Measurements from ENCODE around the gene PDE9A.

Gene PDE9A

GRCh38 chr21:42745511-42746239 is 92.3 kb downstream of the PDE9A start:
- DNase-seq, result no peak

GRCh38 chr21:42746240-42746592 is 92.8 kb downstream of the PDE9A start:
- no peak for DNase-seq

DNA sequence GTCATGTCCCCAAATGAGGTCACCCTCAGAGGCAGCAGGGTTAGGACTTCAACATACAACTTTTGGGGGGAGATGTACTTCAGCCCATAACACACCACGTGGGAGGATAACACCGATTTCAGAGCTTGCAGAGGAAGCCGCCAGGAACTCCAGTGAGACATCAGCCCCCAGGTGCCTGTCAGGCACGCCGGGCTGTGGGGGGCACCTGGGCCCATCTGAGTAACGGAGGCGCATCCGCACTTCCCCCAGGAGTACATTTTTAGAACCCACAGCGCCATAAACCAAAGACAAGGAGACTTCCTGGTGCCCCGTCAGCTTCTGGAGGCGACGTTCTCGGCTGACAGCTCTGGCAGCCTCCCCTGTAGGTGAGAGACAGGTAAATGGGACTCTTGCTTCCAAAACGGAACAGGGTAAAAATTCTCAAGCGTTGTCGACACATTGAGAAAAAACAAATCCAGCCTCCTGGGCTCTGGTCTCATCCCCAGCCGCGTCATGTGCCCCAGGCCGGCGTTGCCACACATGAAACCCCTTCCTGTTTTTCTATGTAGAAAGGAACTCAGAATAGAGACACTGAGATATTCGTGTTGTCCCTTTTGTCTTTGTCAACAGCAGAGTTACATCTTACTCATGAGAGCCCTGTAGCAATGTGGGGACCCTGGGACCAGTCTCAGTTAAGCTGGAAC is 93.3 kb downstream of the PDE9A start:
- DNase-seq, result no peak

DNA sequence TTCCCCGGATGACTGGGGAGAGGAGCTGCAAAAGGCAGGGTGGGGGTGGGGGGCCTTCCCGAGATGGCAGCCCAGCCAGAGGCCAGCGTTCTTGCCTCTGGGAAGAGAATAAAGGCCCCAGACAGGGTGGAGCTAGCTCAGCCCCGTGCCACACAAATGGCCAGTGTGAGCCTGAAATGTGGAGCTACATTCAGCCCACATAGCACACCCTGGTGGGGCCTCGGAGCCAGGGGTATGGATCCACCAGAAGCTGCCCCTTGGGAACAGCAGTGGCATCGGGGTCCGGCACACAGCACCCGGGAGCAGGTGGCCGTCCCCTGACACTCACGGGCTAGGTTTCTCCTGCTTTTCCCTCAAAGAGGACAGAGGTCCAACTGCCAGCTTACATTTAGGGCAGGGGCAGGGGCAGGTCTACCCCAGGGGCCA is 93.9 kb downstream of the PDE9A start:
- DNase-seq, result no peak

DNA sequence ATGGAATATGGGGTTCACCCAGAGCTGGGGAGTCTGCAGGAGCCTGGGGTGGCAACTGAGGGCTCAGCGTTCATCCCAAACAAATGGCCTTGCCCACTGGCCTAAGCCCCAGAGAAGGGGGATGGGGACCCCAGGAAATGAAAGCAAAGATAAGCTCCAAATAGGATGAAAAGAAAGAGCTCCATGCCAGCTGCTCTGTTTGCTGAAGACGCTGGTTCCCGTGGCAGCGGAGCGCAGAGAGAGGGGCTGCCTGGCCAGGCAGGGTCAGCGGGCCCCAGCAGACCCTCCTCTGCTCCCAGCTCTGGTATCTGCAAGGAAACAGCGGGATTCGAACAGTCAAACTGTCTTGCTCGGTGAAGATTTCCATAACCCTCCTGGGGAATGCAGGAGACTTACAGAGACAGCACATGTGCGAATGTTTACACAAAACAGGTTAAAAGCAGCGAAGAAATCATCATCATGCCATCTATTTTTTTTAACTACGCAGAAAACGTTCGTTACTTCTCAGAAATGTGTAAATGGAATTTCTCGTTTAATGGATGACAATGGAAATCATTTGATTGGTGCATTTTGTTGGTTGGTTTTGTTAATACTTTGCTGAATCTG is 94.4 kb downstream of the PDE9A start:
- DNase-seq, result no peak

GRCh38 chr21:42748620-42749176 is 95.3 kb downstream of the PDE9A start:
- DNase-seq, result no peak

GRCh38 chr21:42750737-42751530 is 97.5 kb downstream of the PDE9A start:
- DNase-seq, result no peak

DNA sequence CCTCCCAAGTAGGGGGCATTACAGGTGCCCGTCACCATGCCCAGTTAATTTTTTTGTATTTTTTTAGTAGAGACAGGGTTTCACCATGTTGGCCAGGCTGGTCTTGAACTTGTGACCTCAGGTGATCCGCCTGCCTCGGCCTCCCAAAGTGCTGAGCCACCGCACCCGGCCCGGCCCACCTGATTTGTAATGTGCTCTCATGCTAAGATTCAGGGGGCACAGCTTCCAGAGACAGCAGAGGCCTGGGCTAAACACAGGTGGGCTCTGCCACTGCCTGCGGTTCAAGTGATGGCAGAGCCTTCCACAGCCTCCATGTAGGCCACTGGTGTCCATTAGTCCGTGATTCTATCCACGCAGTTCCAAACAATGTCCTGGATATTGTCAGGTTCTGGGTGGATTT is 98.4 kb downstream of the PDE9A start:
- no peak for DNase-seq

DNA sequence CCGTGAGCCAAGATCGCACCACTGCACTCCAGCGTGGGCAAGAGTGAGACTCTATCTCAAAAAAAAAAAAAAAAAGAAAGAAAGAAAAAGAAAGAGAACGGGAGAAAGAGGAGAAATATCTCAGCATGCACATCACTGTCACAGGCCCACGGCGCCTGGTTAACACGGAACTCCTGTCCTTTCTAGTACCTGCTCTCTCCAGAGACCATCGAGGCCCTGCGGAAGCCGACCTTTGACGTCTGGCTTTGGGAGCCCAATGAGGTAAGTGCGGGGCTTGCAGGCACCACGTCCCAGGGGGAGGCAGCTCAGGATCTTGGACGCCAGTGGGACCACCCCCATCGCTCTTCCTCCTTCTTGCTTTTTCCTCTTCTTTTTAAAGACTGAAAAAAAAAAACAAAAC is 100.4 kb downstream of the PDE9A start:
- DNase-seq, result no peak

GRCh38 chr21:42754270-42754933 is 101.0 kb downstream of the PDE9A start:
- no peak for DNase-seq

- DNase-seq, result no peak
These were observed 101.7 kb downstream of the PDE9A start for GRCh38 chr21:42755031-42755665.

DNA sequence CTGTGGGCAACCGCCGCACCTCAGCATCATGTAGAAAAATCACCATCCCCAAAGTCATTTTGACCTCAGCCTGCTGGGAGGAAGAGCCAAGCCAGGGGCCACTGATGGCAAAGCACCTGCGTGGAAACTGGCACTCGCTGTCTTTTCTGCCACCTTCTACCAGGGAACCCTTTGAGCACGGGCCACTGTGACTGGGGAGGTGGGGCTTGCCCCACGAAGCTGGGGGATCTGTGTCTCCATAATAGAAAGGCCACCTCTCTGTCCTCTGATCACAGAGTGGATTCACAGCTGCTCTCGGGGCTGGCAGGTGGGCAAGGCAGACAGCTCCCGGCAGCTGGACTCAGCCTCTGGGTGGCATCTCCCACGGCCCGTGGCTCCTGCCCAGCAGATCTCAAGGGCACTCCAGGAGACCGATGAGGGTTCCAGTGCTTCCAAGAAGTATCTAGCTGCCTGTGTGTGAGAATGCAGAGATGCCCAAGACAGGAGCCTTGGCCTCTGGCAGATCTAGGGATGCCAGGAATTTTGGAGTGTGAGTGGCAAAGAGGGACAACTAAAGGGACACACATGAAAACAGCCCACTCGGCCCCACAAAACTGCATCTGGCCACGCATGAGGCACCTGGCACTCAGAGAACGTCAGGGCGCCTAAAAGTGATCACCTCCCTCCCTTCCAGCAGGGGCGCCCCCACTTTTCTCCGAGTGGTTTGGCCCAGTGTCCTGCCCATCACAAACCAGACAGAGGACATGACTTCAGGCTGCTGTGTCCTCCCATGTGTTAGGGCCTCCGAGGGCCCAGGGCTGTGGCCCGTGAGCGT is 102.6 kb downstream of the PDE9A start:
- no peak for DNase-seq

DNA sequence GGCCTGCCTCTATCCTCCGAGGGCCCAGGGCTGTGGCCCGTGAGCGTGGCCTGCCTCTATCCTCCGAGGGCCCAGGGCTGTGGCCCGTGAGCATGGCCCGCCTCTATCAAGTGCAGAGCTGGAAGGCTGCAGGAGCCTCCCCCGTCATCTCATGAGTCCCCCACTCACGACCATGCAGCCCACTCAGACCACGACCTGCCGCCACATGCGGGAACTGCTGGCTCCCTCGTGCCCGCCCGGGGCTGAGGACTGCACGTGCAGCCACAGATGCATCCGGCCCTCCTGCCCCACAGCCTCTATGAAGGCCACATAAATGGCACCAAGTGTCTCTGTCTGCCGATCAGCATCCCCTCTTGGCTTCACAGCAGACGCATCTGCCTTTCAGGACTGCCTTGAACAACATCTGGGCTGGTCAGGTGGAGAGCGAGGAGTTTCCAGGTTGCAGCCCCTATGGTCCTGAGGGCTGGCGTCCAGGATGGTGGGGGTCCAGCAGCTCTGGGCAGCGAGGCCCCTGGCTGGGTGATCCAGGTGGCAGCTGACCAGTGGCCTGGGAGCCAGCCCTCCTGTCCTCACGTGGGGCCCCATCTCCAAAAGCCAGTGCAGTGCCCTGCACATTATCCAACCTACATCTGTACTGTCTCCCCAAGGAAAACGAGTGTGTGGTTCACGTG is 103.3 kb downstream of the PDE9A start:
- DNase-seq, result no peak

DNA sequence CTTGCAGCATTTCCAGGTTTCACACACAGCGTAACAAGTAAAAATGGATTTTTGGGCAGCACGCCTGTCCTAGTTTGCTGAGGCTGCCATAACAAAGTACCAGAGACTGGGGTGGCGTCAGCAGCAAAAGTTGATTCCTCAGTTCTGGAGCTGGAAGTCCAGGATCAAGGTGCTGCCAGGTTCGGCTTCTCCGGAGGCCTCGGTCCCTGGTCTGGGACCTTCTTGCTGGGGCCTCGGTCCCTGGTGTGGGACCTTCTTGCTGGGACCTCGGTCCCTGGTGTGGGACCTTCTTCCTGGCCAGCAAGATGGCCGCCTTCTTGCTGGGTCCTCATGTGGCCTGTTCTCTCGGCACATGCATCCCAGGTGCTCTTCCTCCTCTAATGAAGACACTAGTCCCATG is 104.0 kb downstream of the PDE9A start:
- no peak for DNase-seq

GRCh38 chr21:42757826-42758655 is 104.6 kb downstream of the PDE9A start:
- DNase-seq, result no peak

GRCh38 chr21:42758721-42759593 is 105.5 kb downstream of the PDE9A start:
- DNase-seq, result no peak

- DNase-seq, result no peak
These were observed 106.1 kb downstream of the PDE9A start for GRCh38 chr21:42759594-42759927.

DNA sequence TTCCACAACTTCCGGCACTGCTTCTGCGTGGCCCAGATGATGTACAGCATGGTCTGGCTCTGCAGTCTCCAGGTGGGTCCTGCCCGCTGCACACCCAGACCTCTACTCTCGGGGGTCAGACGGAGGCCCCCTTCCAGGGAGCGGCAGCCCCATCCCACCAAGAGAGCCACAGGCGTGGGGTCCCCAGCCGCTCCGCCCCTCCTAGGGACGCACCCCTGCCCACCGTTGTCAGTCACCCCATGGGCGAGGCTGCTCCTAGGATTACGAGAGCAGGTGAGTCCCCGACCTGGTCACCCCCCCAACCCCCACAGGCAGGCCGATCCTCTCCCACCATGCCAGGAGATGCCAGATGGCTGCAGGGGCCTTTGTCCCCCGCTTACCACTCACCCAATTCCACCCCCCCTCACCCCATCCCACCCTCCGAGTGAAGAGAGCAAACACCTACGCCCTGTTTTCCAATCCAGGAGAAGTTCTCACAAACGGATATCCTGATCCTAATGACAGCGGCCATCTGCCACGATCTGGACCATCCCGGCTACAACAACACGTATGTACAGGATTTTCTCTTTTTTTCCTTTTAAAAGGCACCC is 107.0 kb downstream of the PDE9A start:
- no peak for DNase-seq

Measured in AML-193 (cell line).